Endodermal cell (in vitro differentiated cells): Measurements from ENCODE around the gene JAG2. TPM values are rescaled to one million over a fixed set of nuclear protein-coding genes. Genes with fewer than 3 reads are reported as not detected.

Source experiments
- DNase-seq: peaks from one replicate; pipeline ENCODE4 v3.0.0-alpha.2; 2017
- H3K27ac ChIP-seq: 2 replicates; pipeline ENCODE4 v1.5.1; 2013; ENCODE audit warnings: mild to moderate bottlenecking, low read depth, low read length, moderate library complexity
- H3K27me3 ChIP-seq: 2 replicates; pipeline ENCODE4 v1.6.1; 2013; ENCODE audit warnings: mild to moderate bottlenecking, low read length, moderate library complexity; ENCODE audit not compliant: insufficient read depth, control insufficient read depth, poor library complexity, severe bottlenecking
- H3K36me3 ChIP-seq: 2 replicates; pipeline ENCODE4 v1.7.0; 2013; ENCODE audit warnings: mild to moderate bottlenecking, low read length, moderate library complexity; ENCODE audit not compliant: control insufficient read depth, insufficient read depth
- H3K4me1 ChIP-seq: one replicate; pipeline ENCODE4 v1.7.0; 2013; ENCODE audit warnings: low read length; ENCODE audit not compliant: control insufficient read depth, insufficient read depth
- H3K4me3 ChIP-seq: 2 replicates; pipeline ENCODE4 v1.5.1; 2013; ENCODE audit warnings: mild to moderate bottlenecking, low read length, moderate library complexity
- H3K9ac ChIP-seq: 2 replicates; pipeline ENCODE4 v1.6.1; 2013; ENCODE audit warnings: mild to moderate bottlenecking, low read length, moderate library complexity; ENCODE audit not compliant: poor library complexity, severe bottlenecking; ENCODE audit errors: extremely low read depth
- H3K9me3 ChIP-seq: 2 replicates; pipeline ENCODE4 v1.6.1; 2013; ENCODE audit warnings: mild to moderate bottlenecking, low read length, moderate library complexity; ENCODE audit not compliant: control insufficient read depth
- H3K27ac Mint-ChIP-seq: 2 replicates; pipeline ENCODE4 v1.8.0; 2020; ENCODE audit warnings: mixed read lengths
- H3K27me3 Mint-ChIP-seq: 2 replicates; pipeline ENCODE4 v1.8.0; 2021; ENCODE audit warnings: mild to moderate bottlenecking, mixed read lengths; ENCODE audit not compliant: insufficient read depth
- H3K36me3 Mint-ChIP-seq: 2 replicates; pipeline ENCODE4 v1.8.0; 2020; ENCODE audit warnings: low read depth, mixed read lengths
- H3K4me1 Mint-ChIP-seq: 2 replicates; pipeline ENCODE4 v1.8.0; 2020; ENCODE audit warnings: mixed read lengths
- H3K4me3 Mint-ChIP-seq: 2 replicates; pipeline ENCODE4 v1.8.0; 2020; ENCODE audit warnings: mild to moderate bottlenecking, moderate library complexity, mixed read lengths
- H3K9me3 Mint-ChIP-seq: 2 replicates; pipeline ENCODE4 v1.8.0; 2020; ENCODE audit warnings: mild to moderate bottlenecking, mixed read lengths
- CTCF ChIP-seq: fragments of 200-600 bp; sonication (generic); conservative IDR thresholded peaks from 2 replicates; pipeline ENCODE4 v1.5.0; 2021; ENCODE audit warnings: antibody characterized with exemption, mild to moderate bottlenecking
- WGBS, 2 experiments: methylation state at CpG; one replicate each; pipeline versions ENCODE4 v1.1.5 to v1.1.7; 2013; ENCODE audit warnings: missing lambda C conversion rate in 2 of 2, mixed read lengths in 1 of 2; ENCODE audit not compliant: insufficient coverage in 1 of 2, insufficient read length in 1 of 2; 5-methylcytosine and 5-hydroxymethylcytosine counted together
- total RNA-seq, 2 donors: library from RNA; stranded (reverse); fragmentation: NEBNext Ultra II Directional in 1 of 2; extraction: Animal tissue kit (Norgen Biotek cat#: 25700) in 1 of 2; gene quantifications; 2 replicates in 1 of 2; 3 replicates in 1 of 2; pipeline ENCODE4 v1.2.1, GENCODE V29; 2021

Gene JAG2
- total RNA-seq, 2 donors from 2014 or later: 6.4 TPM

GRCh38 chr14:105204206-105204930 lies 35.8 kb upstream of the JAG2 start:
- Histone ChIP-seq H3K27ac (no peak overlapping the region), H3K4me3 (no peak overlapping the region), H3K9me3 (no peaks in the 10 kb centered on the region), H3K36me3 (no peaks in the 10 kb centered on the region), H3K4me1 (peaks cover 3% of the 10 kb centered on the region), H3K27me3 (no peaks in the 10 kb centered on the region), H3K9ac (no peak overlapping the region)
- no peak overlapping the region for H3K4me3 Mint-ChIP-seq
- no peak for TF ChIP-seq CTCF
- H3K27me3 Mint-ChIP-seq: peaks cover 1% of the 10 kb centered on the region
- no peaks in the 10 kb centered on the region for H3K36me3 Mint-ChIP-seq
- H3K27ac Mint-ChIP-seq: no peak overlapping the region
- H3K9me3 Mint-ChIP-seq: no peaks in the 10 kb centered on the region
- H3K4me1 Mint-ChIP-seq: no peaks in the 10 kb centered on the region
- WGBS, 2 experiments: 91 to 96% methylated on average over 19 to 24 of the region's 24 CpGs
- DNase-seq: no peak

GRCh38 chr14:105203701-105204100 lies 35.1 kb upstream of the JAG2 start:
- no peak for DNase-seq
- H3K27ac ChIP-seq: no peak overlapping the region
- peaks cover 3% of the 10 kb centered on the region for H3K4me1 ChIP-seq
- H3K27me3 ChIP-seq: no peaks in the 10 kb centered on the region
- no peaks in the 10 kb centered on the region for H3K36me3 Mint-ChIP-seq
- TF ChIP-seq CTCF: no peak
- WGBS, 2 experiments: 80 to 90% methylated on average over 3 to 6 of the region's 6 CpGs
- H3K36me3 ChIP-seq: no peaks in the 10 kb centered on the region
- no peak overlapping the region for H3K4me3 Mint-ChIP-seq
- no peaks in the 10 kb centered on the region for H3K4me1 Mint-ChIP-seq
- no peak overlapping the region for H3K9ac ChIP-seq
- no peaks in the 10 kb centered on the region for H3K9me3 Mint-ChIP-seq
- H3K4me3 ChIP-seq: no peak overlapping the region
- peaks cover 3% of the 10 kb centered on the region for H3K27me3 Mint-ChIP-seq
- H3K27ac Mint-ChIP-seq: no peak overlapping the region
- H3K9me3 ChIP-seq: no peaks in the 10 kb centered on the region

GRCh38 chr14:105203057-105203531 lies 34.5 kb upstream of the JAG2 start:
- no peak overlapping the region for H3K4me3 Mint-ChIP-seq

More at GRCh38 chr14:105203057-105203531, 34.5 kb upstream of the JAG2 start:
- WGBS, 2 experiments: 18 to 36% methylated on average over 2 to 18 of the region's 18 CpGs
- Histone ChIP-seq H3K36me3 (no peaks in the 10 kb centered on the region), H3K4me1 (peaks cover 3% of the 10 kb centered on the region), H3K4me3 (no peak overlapping the region), H3K9me3 (no peaks in the 10 kb centered on the region), H3K9ac (no peak overlapping the region), H3K27me3 (no peaks in the 10 kb centered on the region), H3K27ac (no peak overlapping the region)
- Mint-ChIP-seq H3K4me1 (no peaks in the 10 kb centered on the region), H3K27ac (no peak overlapping the region), H3K9me3 (no peaks in the 10 kb centered on the region), H3K27me3 (peaks cover 7% of the 10 kb centered on the region), H3K36me3 (no peaks in the 10 kb centered on the region)
- peak; percentile 98 for TF ChIP-seq CTCF
- peak; percentile 93 for DNase-seq
